DMS153 treated with DMSO at 0.1 percent for 48 hours (cell line): ENCODE data around the gene GMFB.

Source experiments
- DNase-seq: peaks from one replicate; lab custom pipeline; 2025; ENCODE audit not compliant: unreplicated experiment; lab: John Stamatoyannopoulos, UW

GMFB gene

GRCh38 chr14:54428527-54428926 is 60.3 kb downstream of the GMFB start:
- no peak for DNase-seq

GRCh38 chr14:54427871-54428270 is 60.9 kb downstream of the GMFB start:
- no peak for DNase-seq

DNA sequence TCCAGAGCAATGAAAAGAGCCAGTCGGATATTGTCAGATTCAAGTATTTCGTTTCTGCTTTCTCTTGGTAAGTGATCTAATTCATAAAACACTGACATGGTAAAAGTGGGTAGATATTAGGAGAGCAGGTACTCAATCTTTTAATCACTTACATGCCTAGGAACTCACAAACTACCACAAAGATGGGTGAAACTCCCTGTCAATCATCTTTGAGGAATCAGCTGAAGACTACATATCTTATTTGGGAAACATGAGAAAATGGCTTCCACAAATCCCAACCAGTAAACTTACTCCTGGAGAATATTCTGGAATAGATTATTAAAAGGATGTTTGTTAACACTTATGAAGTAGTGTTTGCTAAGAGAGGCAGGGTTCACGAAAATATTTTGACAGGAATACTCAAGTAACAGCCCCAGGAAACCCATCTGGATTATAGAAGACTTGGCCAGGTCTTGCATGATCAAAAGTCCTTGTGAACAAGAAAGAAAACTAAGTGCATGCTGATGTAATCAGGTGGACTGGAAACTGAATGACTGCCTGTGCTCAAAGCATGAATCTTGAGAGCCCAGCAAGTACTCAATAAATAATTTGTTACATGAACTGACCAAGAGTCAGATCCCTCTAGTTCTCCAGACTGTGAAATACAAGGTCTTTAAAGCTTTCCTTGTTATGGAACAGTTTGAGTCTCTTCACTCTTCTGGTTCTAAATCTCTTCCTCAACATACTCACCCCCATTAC is 63.1 kb downstream of the GMFB start:
- no peak for DNase-seq

DNA sequence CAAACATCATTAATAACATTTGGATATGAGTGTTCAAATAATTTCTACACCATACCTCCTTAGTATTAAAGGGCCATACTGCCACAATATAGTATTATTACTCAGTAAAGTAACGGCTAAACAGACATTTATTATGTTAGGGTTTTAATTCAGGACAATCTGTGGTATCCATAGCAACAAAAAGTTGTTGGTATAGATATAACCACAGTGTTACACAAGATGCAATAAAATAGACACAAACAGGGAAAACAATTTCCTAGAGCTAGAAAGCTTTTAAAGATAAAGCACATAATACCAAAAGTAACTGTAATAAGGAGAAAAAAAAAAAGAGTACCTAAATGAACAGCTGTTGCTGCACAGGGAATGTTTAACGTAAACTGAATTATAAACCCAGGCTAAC is 63.7 kb downstream of the GMFB start:
- DNase-seq = no peak
